SK-N-MC (cell line): ENCODE results near the gene ARHGEF28.

Experiments used
- DNase-seq: peaks from one replicate; pipeline ENCODE4 v3.0.0-alpha.2; 2011; ENCODE audit warnings: low read depth, low spot score
- H3K27ac ChIP-seq: fragments of 200-600 bp; sonication (generic); 2 replicates; pipeline ENCODE4 v1.5.1; 2016; ENCODE audit warnings: mixed run types
- H3K36me3 ChIP-seq: fragments of 200-600 bp; sonication (generic); 2 replicates; pipeline ENCODE4 v1.6.1; 2017; ENCODE audit warnings: antibody characterized with exemption, low read length, mixed read lengths; ENCODE audit not compliant: insufficient read depth
- H3K4me3 ChIP-seq: fragments of 200-600 bp; sonication (generic); 2 replicates; pipeline ENCODE4 v1.5.1; 2016
- H3K9ac ChIP-seq: fragments of 200-600 bp; sonication (generic); 2 replicates; pipeline ENCODE4 v1.8.0; 2017; ENCODE audit warnings: mixed run types, mixed read lengths; ENCODE audit not compliant: insufficient read length
- H3K9me3 ChIP-seq: fragments of 200-600 bp; sonication (generic); 2 replicates; pipeline ENCODE4 v1.6.1; 2017; ENCODE audit warnings: low read depth, mild to moderate bottlenecking, antibody characterized with exemption, low read length, moderate library complexity, mixed read lengths
- EZH2 ChIP-seq: fragments of 200-600 bp; sonication (generic); IDR thresholded peaks from one replicate; pipeline ENCODE4 v1.6.1; 2017; ENCODE audit warnings: antibody characterized with exemption
- FOXP2 ChIP-seq: optimal IDR thresholded peaks from 2 replicates; pipeline ENCODE3; 2011; ENCODE audit warnings: mild to moderate bottlenecking, moderate library complexity; ENCODE audit not compliant: insufficient read depth; ENCODE audit errors: extremely low read length, control extremely low read depth
- POLR2AphosphoS5 ChIP-seq: IDR thresholded peaks from 2 replicates; pipeline ENCODE4 v1.6.1; 2012; ENCODE audit warnings: mild to moderate bottlenecking, low read depth, low read length, borderline replicate concordance

Gene ARHGEF28

DNA sequence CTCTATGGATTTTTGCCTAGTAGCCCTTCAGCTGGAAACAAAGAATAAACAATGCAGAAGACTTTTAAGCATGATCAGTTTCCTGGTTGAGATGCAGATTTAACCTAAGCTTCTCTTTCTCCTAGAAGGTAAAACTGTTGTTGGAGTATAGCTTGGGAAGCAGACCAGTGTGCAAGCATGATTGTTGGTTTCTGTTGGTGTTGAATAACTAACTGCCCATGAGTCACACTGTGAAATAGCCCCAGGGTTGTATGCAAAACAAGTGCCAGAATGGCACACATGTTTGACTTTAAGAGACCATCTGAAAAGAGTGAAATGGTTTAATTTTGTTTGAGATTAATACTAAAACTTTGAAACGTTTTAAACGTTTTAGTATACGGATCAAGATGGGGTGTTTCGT lies 227.1 kb downstream of the ARHGEF28 start:
- TF ChIP-seq EZH2 (no peak), POLR2AphosphoS5 (no peak), FOXP2 (no peak)
- Histone ChIP-seq H3K9ac (no peak overlapping the region), H3K4me3 (no peak overlapping the region), H3K9me3 (no peaks in the 10 kb centered on the region), H3K36me3 (no peaks in the 10 kb centered on the region), H3K27ac (no peak overlapping the region)
- DNase-seq = no peak

GRCh38 chr5:73856997-73857396 lies 231.0 kb downstream of the ARHGEF28 start:
- Histone ChIP-seq H3K27ac (no peak overlapping the region), H3K9ac (no peak overlapping the region), H3K9me3 (no peaks in the 10 kb centered on the region), H3K36me3 (no peaks in the 10 kb centered on the region), H3K4me3 (no peak overlapping the region)
- DNase-seq = no peak
- no peak for TF ChIP-seq POLR2AphosphoS5
- no peak for TF ChIP-seq EZH2
- no peak for TF ChIP-seq FOXP2

GRCh38 chr5:73857446-73857845 lies 231.4 kb downstream of the ARHGEF28 start:
- no peak overlapping the region for H3K9ac ChIP-seq
- no peak for TF ChIP-seq EZH2
- no peak for TF ChIP-seq FOXP2
- no peak for TF ChIP-seq POLR2AphosphoS5
- no peak overlapping the region for H3K27ac ChIP-seq
- H3K4me3 ChIP-seq = no peak overlapping the region
- DNase-seq = no peak
- no peaks in the 10 kb centered on the region for H3K36me3 ChIP-seq
- H3K9me3 ChIP-seq = no peaks in the 10 kb centered on the region

GRCh38 chr5:73858054-73858453 lies 232.1 kb downstream of the ARHGEF28 start:
- H3K36me3 ChIP-seq = no peaks in the 10 kb centered on the region
- DNase-seq = no peak

GRCh38 chr5:73858776-73859175 lies 232.8 kb downstream of the ARHGEF28 start:
- H3K27ac ChIP-seq = no peak overlapping the region
- TF ChIP-seq FOXP2 = no peak
- TF ChIP-seq EZH2 = no peak
- TF ChIP-seq POLR2AphosphoS5 = no peak
- no peaks in the 10 kb centered on the region for H3K36me3 ChIP-seq
- no peaks in the 10 kb centered on the region for H3K9me3 ChIP-seq
- no peak overlapping the region for H3K4me3 ChIP-seq
- no peak overlapping the region for H3K9ac ChIP-seq
- DNase-seq = no peak

More at GRCh38 chr5:73858054-73858453, 232.1 kb downstream of the ARHGEF28 start:
- TF ChIP-seq POLR2AphosphoS5 (no peak), EZH2 (no peak), FOXP2 (no peak)
- Histone ChIP-seq H3K9me3 (no peaks in the 10 kb centered on the region), H3K27ac (no peak overlapping the region), H3K4me3 (no peak overlapping the region), H3K9ac (no peak overlapping the region)

GRCh38 chr5:73859696-73860095 lies 233.7 kb downstream of the ARHGEF28 start:
- H3K27ac ChIP-seq = no peak overlapping the region
- H3K9me3 ChIP-seq = no peaks in the 10 kb centered on the region
- DNase-seq = no peak
- TF ChIP-seq POLR2AphosphoS5 = no peak
- TF ChIP-seq FOXP2 = no peak
- TF ChIP-seq EZH2 = no peak
- no peaks in the 10 kb centered on the region for H3K36me3 ChIP-seq
- H3K9ac ChIP-seq = no peak overlapping the region
- H3K4me3 ChIP-seq = no peak overlapping the region

DNA sequence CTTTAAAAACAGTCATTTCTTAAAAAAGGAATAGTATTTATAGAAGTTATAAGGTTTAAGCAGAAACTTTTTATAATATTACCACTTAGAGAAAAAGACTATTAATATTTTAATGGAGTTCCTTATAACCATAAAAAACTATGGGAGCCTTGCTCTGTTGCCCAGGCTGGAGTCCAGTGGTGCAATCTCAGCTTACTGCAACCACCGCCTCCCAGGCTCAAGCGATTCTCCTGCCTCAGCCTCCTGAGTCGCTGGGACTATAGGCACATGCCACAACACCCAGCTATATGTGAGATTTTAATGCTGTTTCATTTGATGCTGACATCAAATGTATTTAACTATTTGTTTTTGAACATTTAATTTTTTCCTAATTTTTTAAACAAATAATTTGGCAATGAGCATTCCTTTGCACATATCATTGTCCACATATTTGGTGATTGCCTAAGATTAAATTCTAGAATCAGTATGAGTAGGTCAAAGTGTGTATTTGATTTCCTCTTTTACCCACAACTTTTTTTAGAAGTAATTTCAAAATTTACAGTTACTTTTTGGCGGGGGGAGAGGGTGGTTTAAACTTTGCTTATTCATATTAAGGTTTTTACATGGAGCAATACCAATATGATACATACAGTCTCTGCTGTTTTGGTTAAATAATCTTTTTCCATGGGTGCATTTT lies 235.5 kb downstream of the ARHGEF28 start:
- no peak overlapping the region for H3K27ac ChIP-seq
- TF ChIP-seq EZH2 = no peak
- no peak for TF ChIP-seq FOXP2
- H3K36me3 ChIP-seq = no peaks in the 10 kb centered on the region
- H3K4me3 ChIP-seq = no peak overlapping the region
- H3K9me3 ChIP-seq = no peaks in the 10 kb centered on the region
- H3K9ac ChIP-seq = no peak overlapping the region
- no peak for DNase-seq

GRCh38 chr5:73862796-73863195 lies 236.8 kb downstream of the ARHGEF28 start:
- H3K4me3 ChIP-seq = no peak overlapping the region

GRCh38 chr5:73863876-73864275 lies 237.9 kb downstream of the ARHGEF28 start:
- no peak overlapping the region for H3K4me3 ChIP-seq
- H3K36me3 ChIP-seq = no peaks in the 10 kb centered on the region
- no peaks in the 10 kb centered on the region for H3K9me3 ChIP-seq
- no peak overlapping the region for H3K27ac ChIP-seq
- no peak overlapping the region for H3K9ac ChIP-seq
- no peak for DNase-seq
- TF ChIP-seq FOXP2 = no peak
- TF ChIP-seq POLR2AphosphoS5 = no peak
- TF ChIP-seq EZH2 = no peak

More at GRCh38 chr5:73862796-73863195, 236.8 kb downstream of the ARHGEF28 start:
- DNase-seq = no peak
- H3K27ac ChIP-seq = no peak overlapping the region
- no peaks in the 10 kb centered on the region for H3K9me3 ChIP-seq
- no peak overlapping the region for H3K9ac ChIP-seq
- TF ChIP-seq POLR2AphosphoS5 = no peak
- no peak for TF ChIP-seq EZH2
- H3K36me3 ChIP-seq = no peaks in the 10 kb centered on the region
